ENCODE data around the gene SLC7A7.

The SLC7A7 gene

GRCh38 chr14:22843123-22843925 lies 28.1 kb upstream of the SLC7A7 start:
- H3K9me3 ChIP-seq (replicated peaks in 1 of 2; ENCODE audit: control insufficient read depth in 2 of 2, insufficient read depth in 1 of 2, low read depth in 1 of 2, low read length in 2 of 2) = peaks cover 0 to 5% of the 10 kb centered on the region in 2 donors
- H3K23ac ChIP-seq (ENCODE audit: low read depth, low read length, poor library complexity) = no peak overlapping the region
- peaks cover 0 to 4% (median 0%) of the 10 kb centered on the region in 3 experiments for H3K27me3 ChIP-seq (ENCODE audit: control insufficient read depth in 3 of 3, insufficient read depth in 3 of 3, low read depth in 1 of 3, low read length in 3 of 3)
- H3K4me3 ChIP-seq (ENCODE audit: low read length in 2 of 2) = no peak overlapping the region
- H3K4me2 ChIP-seq (ENCODE audit: insufficient read depth, low read length, poor library complexity, severe bottlenecking) = no peak overlapping the region
- no peak overlapping the region for H2BK120ac ChIP-seq (ENCODE audit: low read depth, low read length)
- H3K9ac ChIP-seq (ENCODE audit: low read depth, low read length, poor library complexity) = no peak overlapping the region
- peaks cover 0 to 2% of the 10 kb centered on the region in 2 donors for H3K36me3 ChIP-seq (replicated peaks in 1 of 2; ENCODE audit: control insufficient read depth in 2 of 2, insufficient read depth in 2 of 2, low read length in 2 of 2)
- H2BK12ac ChIP-seq (ENCODE audit: low read length) = no peak overlapping the region
- H3K27ac ChIP-seq (replicated peaks; ENCODE audit: low read length) = no peak overlapping the region
- WGBS, 2 donors (ENCODE audit: extremely low coverage in 2 of 2, insufficient read length in 2 of 2, insufficient replicate concordance in 1 of 2) = no CpG with 5 or more reads among the region's 21 CpGs
- H3K4me1 ChIP-seq (ENCODE audit: control insufficient read depth in 2 of 2, insufficient read depth in 1 of 2, low read depth in 1 of 2, low read length in 2 of 2) = peaks cover 11% of the 10 kb centered on the region in 2 donors
- peak overlapping the region; percentile 33 for H2AFZ ChIP-seq (ENCODE audit: low read length)
- no peak for DNase-seq (ENCODE audit: low spot score)
- H4K8ac ChIP-seq (ENCODE audit: low read depth, low read length) = no peak overlapping the region
- peak overlapping the region; percentile 29 for H2BK5ac ChIP-seq (ENCODE audit: low read length)
- no peak overlapping the region for H2AK5ac ChIP-seq (ENCODE audit: low read depth, low read length)
- no peak overlapping the region for H2BK15ac ChIP-seq (ENCODE audit: low read length)
- H3K79me1 ChIP-seq (ENCODE audit: low read depth, low read length) = peaks cover 2% of the 10 kb centered on the region
- H3K4ac ChIP-seq (ENCODE audit: low read length) = no peak overlapping the region
- H3K14ac ChIP-seq (ENCODE audit: low read length) = no peak overlapping the region
- H3K18ac ChIP-seq (ENCODE audit: low read length) = no peak overlapping the region
- no peak overlapping the region for H4K91ac ChIP-seq (ENCODE audit: low read depth, low read length, poor library complexity)

- H3K23ac ChIP-seq (ENCODE audit: low read depth, low read length, poor library complexity) = no peak overlapping the region
- H3K4me1 ChIP-seq (ENCODE audit: control insufficient read depth in 2 of 2, insufficient read depth in 1 of 2, low read depth in 1 of 2, low read length in 2 of 2) = peaks cover 3 to 4% of the 10 kb centered on the region in 2 donors
- H3K4me3 ChIP-seq (ENCODE audit: low read length in 2 of 2) = no peak overlapping the region
- H2BK120ac ChIP-seq (ENCODE audit: low read depth, low read length) = no peak overlapping the region
- peaks cover 2% of the 10 kb centered on the region for H3K79me1 ChIP-seq (ENCODE audit: low read depth, low read length)
- H4K8ac ChIP-seq (ENCODE audit: low read depth, low read length) = no peak overlapping the region
- H2BK15ac ChIP-seq (ENCODE audit: low read length) = no peak overlapping the region
- no peak overlapping the region for H3K4me2 ChIP-seq (ENCODE audit: insufficient read depth, low read length, poor library complexity, severe bottlenecking)
- no peak overlapping the region for H3K9ac ChIP-seq (ENCODE audit: low read depth, low read length, poor library complexity)
- H4K91ac ChIP-seq (ENCODE audit: low read depth, low read length, poor library complexity) = no peak overlapping the region
- peaks cover 0 to 2% of the 10 kb centered on the region in 2 donors for H3K36me3 ChIP-seq (replicated peaks in 1 of 2; ENCODE audit: control insufficient read depth in 2 of 2, insufficient read depth in 2 of 2, low read length in 2 of 2)
- H3K27ac ChIP-seq (replicated peaks; ENCODE audit: low read length) = no peak overlapping the region
- no peak overlapping the region for H3K18ac ChIP-seq (ENCODE audit: low read length)
- H2AK5ac ChIP-seq (ENCODE audit: low read depth, low read length) = no peak overlapping the region
- H3K4ac ChIP-seq (ENCODE audit: low read length) = no peak overlapping the region
- no peak overlapping the region for H3K14ac ChIP-seq (ENCODE audit: low read length)
- no CpG with 5 or more reads among the region's 28 CpGs for WGBS, 2 donors (ENCODE audit: extremely low coverage in 2 of 2, insufficient read length in 2 of 2, insufficient replicate concordance in 1 of 2)
- peak overlapping the region; percentile 33 for H2AFZ ChIP-seq (ENCODE audit: low read length)
- peaks cover 0 to 5% of the 10 kb centered on the region in 2 donors for H3K9me3 ChIP-seq (replicated peaks in 1 of 2; ENCODE audit: control insufficient read depth in 2 of 2, insufficient read depth in 1 of 2, low read depth in 1 of 2, low read length in 2 of 2)
- H2BK12ac ChIP-seq (ENCODE audit: low read length) = no peak overlapping the region
- DNase-seq (ENCODE audit: low spot score) = no peak
- no peak overlapping the region for H2BK5ac ChIP-seq (ENCODE audit: low read length)
- H3K27me3 ChIP-seq (ENCODE audit: control insufficient read depth in 3 of 3, insufficient read depth in 3 of 3, low read depth in 1 of 3, low read length in 3 of 3) = peaks cover 0 to 12% (median 0%) of the 10 kb centered on the region in 3 experiments
These were observed 27.2 kb upstream of the SLC7A7 start for GRCh38 chr14:22842211-22843122.

DNA sequence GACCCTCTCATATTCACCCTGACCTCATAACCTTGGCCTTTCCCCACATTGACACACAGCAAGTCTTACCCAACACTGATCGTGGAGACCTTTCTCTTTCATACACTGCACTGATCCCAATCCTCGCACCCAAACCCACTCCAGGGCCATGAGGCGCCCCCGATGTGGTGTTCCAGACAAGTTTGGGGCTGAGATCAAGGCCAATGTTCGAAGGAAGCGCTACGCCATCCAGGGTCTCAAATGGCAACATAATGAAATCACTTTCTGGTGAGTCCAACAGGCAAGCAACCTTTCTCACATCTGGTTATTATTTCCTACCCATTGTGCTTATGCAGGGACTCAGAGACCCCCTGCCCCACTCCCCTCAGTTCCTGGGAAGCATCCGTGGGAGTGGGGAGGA lies 26.5 kb upstream of the SLC7A7 start:
- Histone ChIP-seq H2BK5ac (ENCODE audit: low read length) (no peak overlapping the region), H3K36me3 (replicated peaks in 1 of 2; ENCODE audit: control insufficient read depth in 2 of 2, insufficient read depth in 2 of 2, low read length in 2 of 2) (peaks cover 0 to 2% of the 10 kb centered on the region in 2 donors), H2AFZ (ENCODE audit: low read length) (no peak overlapping the region), H3K4me1 (ENCODE audit: control insufficient read depth in 2 of 2, insufficient read depth in 1 of 2, low read depth in 1 of 2, low read length in 2 of 2) (peaks cover 0 to 4% of the 10 kb centered on the region in 2 donors), H3K4me2 (ENCODE audit: insufficient read depth, low read length, poor library complexity, severe bottlenecking) (no peak overlapping the region), H3K4me3 (ENCODE audit: low read length in 2 of 2) (no peak overlapping the region), H3K4ac (ENCODE audit: low read length) (no peak overlapping the region), H3K14ac (ENCODE audit: low read length) (no peak overlapping the region), H3K9me3 (replicated peaks in 1 of 2; ENCODE audit: control insufficient read depth in 2 of 2, insufficient read depth in 1 of 2, low read depth in 1 of 2, low read length in 2 of 2) (peaks cover 0 to 5% of the 10 kb centered on the region in 2 donors), H3K27me3 (ENCODE audit: control insufficient read depth in 3 of 3, insufficient read depth in 3 of 3, low read depth in 1 of 3, low read length in 3 of 3) (peaks cover 0 to 19% (median 3%) of the 10 kb centered on the region in 3 experiments), H3K79me1 (ENCODE audit: low read depth, low read length) (peaks cover 2% of the 10 kb centered on the region), H3K18ac (ENCODE audit: low read length) (no peak overlapping the region), H3K23ac (ENCODE audit: low read depth, low read length, poor library complexity) (no peak overlapping the region), H2BK12ac (ENCODE audit: low read length) (no peak overlapping the region), H3K9ac (ENCODE audit: low read depth, low read length, poor library complexity) (no peak overlapping the region), H4K91ac (ENCODE audit: low read depth, low read length, poor library complexity) (no peak overlapping the region), H4K8ac (ENCODE audit: low read depth, low read length) (no peak overlapping the region), H2BK15ac (ENCODE audit: low read length) (no peak overlapping the region), H2BK120ac (ENCODE audit: low read depth, low read length) (no peak overlapping the region), H2AK5ac (ENCODE audit: low read depth, low read length) (no peak overlapping the region), H3K27ac (replicated peaks; ENCODE audit: low read length) (no peak overlapping the region)
- no peak for DNase-seq (ENCODE audit: low spot score)
- no CpG with 5 or more reads among the region's 8 CpGs for WGBS, 2 donors (ENCODE audit: extremely low coverage in 2 of 2, insufficient read length in 2 of 2, insufficient replicate concordance in 1 of 2)

GRCh38 chr14:22841311-22841710 lies 26.1 kb upstream of the SLC7A7 start:
- Histone ChIP-seq H3K9ac (ENCODE audit: low read depth, low read length, poor library complexity) (peak overlapping the region; percentile 45), H2AFZ (ENCODE audit: low read length) (no peak overlapping the region), H2BK15ac (ENCODE audit: low read length) (no peak overlapping the region), H3K9me3 (replicated peaks in 1 of 2; ENCODE audit: control insufficient read depth in 2 of 2, insufficient read depth in 1 of 2, low read depth in 1 of 2, low read length in 2 of 2) (peaks cover 0 to 5% of the 10 kb centered on the region in 2 donors), H3K4me3 (ENCODE audit: low read length in 2 of 2) (no peak overlapping the region), H3K23ac (ENCODE audit: low read depth, low read length, poor library complexity) (no peak overlapping the region), H3K4me1 (ENCODE audit: control insufficient read depth in 2 of 2, insufficient read depth in 1 of 2, low read depth in 1 of 2, low read length in 2 of 2) (peaks cover 0 to 4% of the 10 kb centered on the region in 2 donors), H3K27ac (replicated peaks; ENCODE audit: low read length) (no peak overlapping the region), H2AK5ac (ENCODE audit: low read depth, low read length) (no peak overlapping the region), H2BK12ac (ENCODE audit: low read length) (no peak overlapping the region), H2BK120ac (ENCODE audit: low read depth, low read length) (no peak overlapping the region), H3K18ac (ENCODE audit: low read length) (no peak overlapping the region), H3K4me2 (ENCODE audit: insufficient read depth, low read length, poor library complexity, severe bottlenecking) (no peak overlapping the region), H3K14ac (ENCODE audit: low read length) (no peak overlapping the region), H3K27me3 (ENCODE audit: control insufficient read depth in 3 of 3, insufficient read depth in 3 of 3, low read depth in 1 of 3, low read length in 3 of 3) (peaks cover 0 to 24% (median 3%) of the 10 kb centered on the region in 3 experiments), H3K79me1 (ENCODE audit: low read depth, low read length) (peaks cover 2% of the 10 kb centered on the region), H3K4ac (ENCODE audit: low read length) (no peak overlapping the region), H4K91ac (ENCODE audit: low read depth, low read length, poor library complexity) (no peak overlapping the region), H3K36me3 (replicated peaks in 1 of 2; ENCODE audit: control insufficient read depth in 2 of 2, insufficient read depth in 2 of 2, low read length in 2 of 2) (peaks cover 0 to 2% of the 10 kb centered on the region in 2 donors), H4K8ac (ENCODE audit: low read depth, low read length) (no peak overlapping the region), H2BK5ac (ENCODE audit: low read length) (no peak overlapping the region)
- WGBS, 2 donors (ENCODE audit: extremely low coverage in 2 of 2, insufficient read length in 2 of 2, insufficient replicate concordance in 1 of 2) = no CpG with 5 or more reads among the region's 9 CpGs
- DNase-seq (ENCODE audit: low spot score) = no peak
